ENCODE data around the gene CDH24.

The CDH24 gene

DNA sequence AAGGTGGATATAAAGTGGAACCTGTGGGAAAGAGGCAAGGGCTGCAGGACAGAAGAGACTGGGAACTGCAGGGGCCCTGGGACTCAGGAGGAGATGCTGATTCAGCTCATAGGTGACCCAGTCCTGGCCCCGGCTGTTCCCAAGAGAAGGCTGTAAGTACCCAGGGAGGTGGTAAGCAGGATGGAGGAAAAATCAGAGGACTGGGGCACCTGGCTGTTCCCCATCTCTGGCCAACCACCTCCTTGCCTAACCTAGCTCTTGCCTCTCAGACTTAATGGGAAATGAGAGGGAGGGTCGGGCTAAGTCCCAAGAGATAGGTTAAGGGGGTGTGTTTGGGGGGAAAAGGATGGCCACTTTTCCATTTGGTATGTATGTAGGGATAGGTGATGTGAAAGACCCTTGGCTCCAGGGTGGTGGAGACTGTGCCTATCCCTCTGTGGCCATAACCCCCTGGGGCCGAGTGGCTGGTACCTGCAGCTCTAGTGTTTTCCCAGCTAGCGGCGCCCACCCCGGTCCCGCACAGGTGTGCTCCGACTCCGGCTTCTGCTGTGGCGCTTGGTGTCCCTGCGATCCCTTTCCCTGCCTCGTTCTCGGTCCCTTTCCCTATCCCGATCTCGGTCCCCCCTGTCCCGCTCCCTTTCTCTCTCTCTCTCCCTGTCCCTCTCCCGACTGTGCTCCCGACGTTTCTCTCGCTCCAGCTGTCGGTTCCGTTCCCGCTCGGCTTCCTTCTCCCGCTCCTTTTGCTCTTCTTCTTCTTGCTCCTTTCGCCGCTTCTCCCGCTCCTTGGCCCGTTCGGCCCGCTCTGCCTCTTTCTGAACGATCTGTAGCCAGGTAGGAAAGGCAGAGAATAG lies 1.6 kb upstream of the CDH24 start:
- Histone ChIP-seq H3K36me3 (ENCODE audit: control insufficient read depth, insufficient read depth, low read length) (peaks cover 51% of the 10 kb centered on the region), H3K4me1 (ENCODE audit: control insufficient read depth, insufficient read depth, low read length) (peaks cover 11% of the 10 kb centered on the region), H3K9me3 (ENCODE audit: control insufficient read depth, insufficient read depth, low read length) (no peaks in the 10 kb centered on the region), H3K4me3 (ENCODE audit: low read depth, low read length) (no peak overlapping the region), H3K27ac (ENCODE audit: low read depth, low read length) (peak overlapping the region; percentile 8), H3K9ac (ENCODE audit: low read depth, low read length) (no peak overlapping the region), H3K27me3 (ENCODE audit: control insufficient read depth, insufficient read depth, low read length) (peaks cover 9% of the 10 kb centered on the region; the same call in 1 of the 2 replicates)

DNA sequence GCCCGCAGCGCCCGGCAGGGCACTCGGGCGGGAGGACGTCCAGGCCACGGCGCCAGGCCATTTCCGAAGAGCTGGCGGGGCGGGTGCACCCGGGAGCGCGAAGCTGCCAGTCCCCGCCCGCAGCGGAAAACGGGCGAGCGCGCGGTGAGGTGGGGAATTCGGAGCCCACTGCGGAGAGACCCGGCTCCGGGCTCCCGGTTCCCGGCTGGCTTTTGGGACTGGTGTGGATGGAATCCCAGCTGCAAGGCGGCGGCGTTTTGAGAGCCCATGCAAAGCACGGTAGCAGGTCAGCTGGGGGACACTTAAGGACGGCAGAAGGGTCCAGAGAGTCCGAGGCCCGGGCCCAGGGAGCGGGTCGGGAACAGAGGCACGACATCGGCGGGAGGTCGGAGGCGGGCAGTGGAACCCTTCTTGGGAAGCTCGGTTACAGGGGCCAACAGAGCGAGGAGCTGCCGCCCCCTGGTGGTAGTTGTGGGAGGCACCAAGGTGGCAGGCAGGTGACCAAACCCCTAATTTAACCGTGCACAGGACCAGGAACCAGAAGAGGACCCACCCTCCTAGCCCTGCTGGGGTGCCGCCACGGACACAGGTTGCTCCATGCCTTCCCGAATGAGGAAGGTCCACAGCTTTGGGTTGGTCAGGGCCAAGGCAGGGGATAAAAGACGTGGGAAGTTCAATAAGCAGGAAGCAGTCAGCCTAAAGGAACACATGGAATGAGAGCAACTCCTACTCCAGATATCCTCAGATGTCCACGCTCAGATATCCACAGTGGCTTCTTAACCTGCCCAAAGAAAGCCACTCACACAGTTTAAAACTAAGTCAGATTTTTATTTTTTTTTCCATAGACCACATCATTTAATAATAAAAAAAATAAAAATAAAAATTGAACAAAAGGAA lies 685 bp upstream of the CDH24 start:
- H3K27me3 ChIP-seq (ENCODE audit: control insufficient read depth, insufficient read depth, low read length), result peaks cover 9% of the 10 kb centered on the region; the same call in 1 of the 2 replicates
- peaks cover 11% of the 10 kb centered on the region for H3K4me1 ChIP-seq (ENCODE audit: control insufficient read depth, insufficient read depth, low read length)
- peak overlapping the region; percentile 62 for H3K9ac ChIP-seq (ENCODE audit: low read depth, low read length)
- no peaks in the 10 kb centered on the region for H3K9me3 ChIP-seq (ENCODE audit: control insufficient read depth, insufficient read depth, low read length)
- peak overlapping the region; percentile 73 for H3K4me3 ChIP-seq (ENCODE audit: low read depth, low read length)
- H3K36me3 ChIP-seq (ENCODE audit: control insufficient read depth, insufficient read depth, low read length), result peaks cover 50% of the 10 kb centered on the region
- peak overlapping the region; percentile 90 for H3K27ac ChIP-seq (ENCODE audit: low read depth, low read length)

DNA sequence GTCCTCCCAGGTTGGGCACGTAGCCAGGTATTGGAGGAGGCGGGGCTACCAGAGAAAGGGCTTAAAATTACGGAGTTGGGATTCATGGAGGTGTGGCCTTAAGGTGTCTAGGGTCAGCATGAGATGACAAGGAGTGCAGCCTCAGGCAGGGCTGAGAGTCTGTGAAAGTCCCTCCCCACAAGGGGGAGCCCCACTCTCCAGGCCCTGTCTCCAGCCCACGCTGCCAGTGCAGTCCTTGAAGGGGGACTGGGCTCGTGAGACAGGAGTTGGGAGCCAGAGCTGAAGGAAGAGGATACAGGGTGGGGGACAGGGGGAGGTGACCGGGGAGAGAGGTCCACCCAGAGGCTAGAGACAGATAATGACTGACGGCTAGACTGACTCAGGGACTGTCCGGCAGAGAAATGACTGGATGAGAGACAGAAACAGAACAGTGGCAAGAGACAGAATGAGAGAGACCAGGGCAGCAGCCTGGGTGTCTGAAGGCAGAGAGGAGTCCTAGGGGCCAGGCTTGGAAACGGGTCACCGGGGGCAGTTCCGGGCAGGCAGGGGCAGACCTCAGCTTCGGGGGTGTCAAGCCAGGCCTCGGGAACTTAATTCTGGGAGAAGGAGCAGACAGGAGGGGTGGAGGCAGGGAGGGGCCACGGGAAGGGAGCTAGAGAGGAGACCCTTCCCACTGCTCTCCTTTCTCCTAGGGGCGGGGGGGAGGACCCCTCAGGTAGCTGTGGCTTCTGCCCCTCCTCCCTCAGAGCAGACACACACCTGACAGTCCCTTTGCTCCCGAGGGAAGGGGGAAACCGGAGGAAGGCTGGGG lies 970 bp downstream of the CDH24 start:
- no peak overlapping the region for H3K9ac ChIP-seq (ENCODE audit: low read depth, low read length)
- no peak overlapping the region for H3K27ac ChIP-seq (ENCODE audit: low read depth, low read length)
- peaks cover 9% of the 10 kb centered on the region; the same call in 1 of the 2 replicates for H3K27me3 ChIP-seq (ENCODE audit: control insufficient read depth, insufficient read depth, low read length)
- H3K4me3 ChIP-seq (ENCODE audit: low read depth, low read length), result peak overlapping the region; percentile 73
- peaks cover 11% of the 10 kb centered on the region for H3K4me1 ChIP-seq (ENCODE audit: control insufficient read depth, insufficient read depth, low read length)
- H3K9me3 ChIP-seq (ENCODE audit: control insufficient read depth, insufficient read depth, low read length), result no peaks in the 10 kb centered on the region
- peaks cover 38% of the 10 kb centered on the region for H3K36me3 ChIP-seq (ENCODE audit: control insufficient read depth, insufficient read depth, low read length)

DNA sequence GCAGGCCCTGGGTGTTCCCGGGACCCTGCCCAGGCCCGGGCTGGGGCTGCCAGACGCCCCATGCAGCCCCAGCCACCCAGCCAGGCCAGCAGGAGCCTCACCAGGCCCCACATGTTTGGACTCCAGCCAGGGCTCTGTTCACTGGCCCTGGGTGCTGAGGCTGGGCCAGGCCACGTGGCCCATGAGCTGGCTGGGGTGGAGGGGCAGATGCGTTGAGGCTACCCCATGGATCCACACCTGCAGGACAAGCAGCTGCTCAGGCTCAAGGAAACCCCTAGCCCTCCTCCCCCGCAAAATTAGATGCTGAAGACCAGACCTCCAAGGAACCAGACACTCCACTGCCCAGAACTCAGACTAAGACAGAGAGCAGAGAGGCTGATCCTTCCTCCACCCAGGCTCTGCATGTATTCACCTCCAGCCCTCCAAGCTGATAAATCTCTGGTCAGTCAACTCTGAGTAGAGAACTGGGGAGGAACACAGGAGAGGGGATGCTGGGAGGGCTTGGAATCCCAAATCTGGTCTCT lies 1.6 kb downstream of the CDH24 start:
- peaks cover 11% of the 10 kb centered on the region for H3K4me1 ChIP-seq (ENCODE audit: control insufficient read depth, insufficient read depth, low read length)
- H3K9me3 ChIP-seq (ENCODE audit: control insufficient read depth, insufficient read depth, low read length), result no peaks in the 10 kb centered on the region
- H3K27ac ChIP-seq (ENCODE audit: low read depth, low read length), result no peak overlapping the region
- peaks cover 32% of the 10 kb centered on the region for H3K36me3 ChIP-seq (ENCODE audit: control insufficient read depth, insufficient read depth, low read length)
- H3K27me3 ChIP-seq (ENCODE audit: control insufficient read depth, insufficient read depth, low read length), result peaks cover 9% of the 10 kb centered on the region; the same call in 1 of the 2 replicates
- H3K4me3 ChIP-seq (ENCODE audit: low read depth, low read length), result no peak overlapping the region; the same call in 1 of the 2 replicates
- H3K9ac ChIP-seq (ENCODE audit: low read depth, low read length), result no peak overlapping the region

DNA sequence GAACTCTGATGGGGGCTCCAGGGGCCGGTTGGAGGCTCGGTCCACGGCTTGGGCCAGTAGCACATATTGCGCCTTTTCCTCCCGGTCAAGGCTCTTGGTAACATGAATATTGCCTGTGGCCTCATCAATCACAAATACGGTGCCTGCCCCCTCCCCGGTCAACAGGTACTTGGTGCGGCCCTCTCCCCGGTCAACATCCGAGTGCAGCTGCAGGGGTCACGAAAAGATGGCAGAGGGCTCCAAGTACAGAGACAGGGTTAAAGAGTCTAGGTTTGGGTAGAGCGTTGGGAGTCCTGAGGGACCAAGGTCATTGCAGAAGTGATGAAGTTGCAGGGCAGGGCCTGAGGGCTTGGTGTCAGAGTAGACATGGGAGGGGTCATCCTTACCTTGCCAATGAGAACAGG lies 2.2 kb downstream of the CDH24 start:
- no peaks in the 10 kb centered on the region for H3K9me3 ChIP-seq (ENCODE audit: control insufficient read depth, insufficient read depth, low read length)
- H3K36me3 ChIP-seq (ENCODE audit: control insufficient read depth, insufficient read depth, low read length), result peaks cover 26% of the 10 kb centered on the region
- peaks cover 11% of the 10 kb centered on the region for H3K4me1 ChIP-seq (ENCODE audit: control insufficient read depth, insufficient read depth, low read length)
- no peak overlapping the region for H3K27ac ChIP-seq (ENCODE audit: low read depth, low read length)
- peaks cover 9% of the 10 kb centered on the region; the same call in 1 of the 2 replicates for H3K27me3 ChIP-seq (ENCODE audit: control insufficient read depth, insufficient read depth, low read length)
- H3K4me3 ChIP-seq (ENCODE audit: low read depth, low read length), result no peak overlapping the region
- H3K9ac ChIP-seq (ENCODE audit: low read depth, low read length), result no peak overlapping the region

DNA sequence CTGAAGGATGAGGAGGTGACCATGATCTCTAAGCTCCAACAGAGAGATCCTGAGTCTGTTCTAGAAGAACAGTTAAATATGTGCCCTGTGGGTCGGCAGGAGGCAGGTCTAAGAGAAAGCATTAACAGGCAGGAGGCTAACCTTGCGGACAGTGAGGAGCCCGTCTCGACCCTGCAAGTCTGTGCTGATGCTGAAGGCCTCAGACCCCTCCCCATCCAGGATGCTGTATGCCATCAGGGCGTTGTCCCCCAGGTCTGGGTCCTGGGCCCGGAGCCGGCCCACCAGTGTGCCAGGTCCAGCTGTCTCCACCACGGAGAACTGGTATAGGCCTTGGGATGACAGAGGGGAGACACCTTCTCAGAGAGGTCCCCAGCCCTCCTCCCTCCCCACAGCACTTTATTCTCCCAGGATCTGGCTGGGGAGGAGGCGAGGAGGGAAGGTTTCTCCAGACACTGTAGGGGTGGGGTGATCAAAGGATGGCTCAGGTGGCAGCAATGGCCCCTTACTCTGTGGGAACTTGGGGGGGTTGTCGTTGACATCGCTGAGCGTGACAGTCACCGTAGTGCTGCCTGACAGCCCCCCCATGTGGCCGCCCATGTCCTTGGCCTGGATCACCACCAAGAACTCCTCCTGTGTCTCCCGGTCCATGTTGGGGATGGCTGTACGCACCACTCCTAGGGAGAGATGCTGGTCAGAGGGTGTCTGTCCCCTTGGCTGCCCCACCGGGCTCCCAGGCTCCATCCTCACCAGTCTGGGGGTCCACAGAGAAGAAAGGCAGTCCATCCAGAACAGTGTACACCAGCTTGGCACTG lies 3.1 kb downstream of the CDH24 start:
- Histone ChIP-seq H3K9ac (ENCODE audit: low read depth, low read length) (no peak overlapping the region), H3K9me3 (ENCODE audit: control insufficient read depth, insufficient read depth, low read length) (no peaks in the 10 kb centered on the region), H3K4me3 (ENCODE audit: low read depth, low read length) (no peak overlapping the region), H3K36me3 (ENCODE audit: control insufficient read depth, insufficient read depth, low read length) (peaks cover 25% of the 10 kb centered on the region), H3K27ac (ENCODE audit: low read depth, low read length) (no peak overlapping the region), H3K27me3 (ENCODE audit: control insufficient read depth, insufficient read depth, low read length) (peaks cover 9% of the 10 kb centered on the region; the same call in 1 of the 2 replicates), H3K4me1 (ENCODE audit: control insufficient read depth, insufficient read depth, low read length) (peaks cover 11% of the 10 kb centered on the region)

DNA sequence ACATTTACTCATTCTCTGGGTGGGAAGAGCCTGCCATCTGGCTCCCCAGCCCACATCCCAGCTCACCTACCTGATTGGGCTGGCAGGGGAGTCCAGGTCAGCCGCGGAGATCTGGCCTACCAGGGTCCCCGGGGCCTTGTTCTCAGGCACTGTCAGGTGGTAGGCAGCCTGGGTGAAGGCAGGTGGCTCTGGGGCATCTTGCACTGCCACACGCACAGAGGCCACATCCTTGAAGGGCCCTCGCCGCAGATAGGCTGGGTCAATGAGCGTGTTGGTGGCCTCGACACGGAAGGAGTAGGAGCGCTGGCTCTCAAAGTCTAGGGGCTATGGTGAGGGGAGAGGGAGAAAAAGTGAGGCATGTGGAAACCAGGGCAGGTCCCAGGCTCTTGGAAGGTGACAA lies 3.9 kb downstream of the CDH24 start:
- Histone ChIP-seq H3K27me3 (ENCODE audit: control insufficient read depth, insufficient read depth, low read length) (peaks cover 9% of the 10 kb centered on the region; the same call in 1 of the 2 replicates), H3K4me1 (ENCODE audit: control insufficient read depth, insufficient read depth, low read length) (peaks cover 11% of the 10 kb centered on the region), H3K4me3 (ENCODE audit: low read depth, low read length) (no peak overlapping the region), H3K27ac (ENCODE audit: low read depth, low read length) (no peak overlapping the region), H3K9me3 (ENCODE audit: control insufficient read depth, insufficient read depth, low read length) (no peaks in the 10 kb centered on the region), H3K36me3 (ENCODE audit: control insufficient read depth, insufficient read depth, low read length) (peaks cover 18% of the 10 kb centered on the region), H3K9ac (ENCODE audit: low read depth, low read length) (no peak overlapping the region)

DNA sequence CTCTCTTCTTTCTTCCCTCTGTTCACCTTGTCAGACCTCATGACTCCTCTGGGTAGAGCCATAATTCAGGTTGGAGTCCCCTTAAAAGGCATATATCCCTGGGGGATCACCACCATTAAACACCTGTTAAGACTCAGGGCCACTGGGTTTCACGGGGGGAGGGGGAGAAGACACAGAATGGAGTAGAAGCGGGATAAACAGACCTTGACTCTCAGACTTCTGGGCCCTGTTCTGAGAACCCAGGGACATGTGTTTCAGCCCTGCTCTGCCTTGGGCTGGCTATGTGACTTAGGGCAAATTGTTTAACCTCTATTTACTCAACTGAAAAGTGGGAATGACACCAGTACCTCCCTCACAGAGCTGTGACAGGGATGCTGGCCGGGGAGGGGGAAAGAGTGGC lies 4.6 kb downstream of the CDH24 start:
- Histone ChIP-seq H3K27me3 (ENCODE audit: control insufficient read depth, insufficient read depth, low read length) (peaks cover 9% of the 10 kb centered on the region; the same call in 1 of the 2 replicates), H3K4me1 (ENCODE audit: control insufficient read depth, insufficient read depth, low read length) (peaks cover 11% of the 10 kb centered on the region), H3K27ac (ENCODE audit: low read depth, low read length) (no peak overlapping the region), H3K9me3 (ENCODE audit: control insufficient read depth, insufficient read depth, low read length) (no peaks in the 10 kb centered on the region), H3K9ac (ENCODE audit: low read depth, low read length) (no peak overlapping the region), H3K4me3 (ENCODE audit: low read depth, low read length) (no peak overlapping the region), H3K36me3 (ENCODE audit: control insufficient read depth, insufficient read depth, low read length) (peaks cover 18% of the 10 kb centered on the region)

DNA sequence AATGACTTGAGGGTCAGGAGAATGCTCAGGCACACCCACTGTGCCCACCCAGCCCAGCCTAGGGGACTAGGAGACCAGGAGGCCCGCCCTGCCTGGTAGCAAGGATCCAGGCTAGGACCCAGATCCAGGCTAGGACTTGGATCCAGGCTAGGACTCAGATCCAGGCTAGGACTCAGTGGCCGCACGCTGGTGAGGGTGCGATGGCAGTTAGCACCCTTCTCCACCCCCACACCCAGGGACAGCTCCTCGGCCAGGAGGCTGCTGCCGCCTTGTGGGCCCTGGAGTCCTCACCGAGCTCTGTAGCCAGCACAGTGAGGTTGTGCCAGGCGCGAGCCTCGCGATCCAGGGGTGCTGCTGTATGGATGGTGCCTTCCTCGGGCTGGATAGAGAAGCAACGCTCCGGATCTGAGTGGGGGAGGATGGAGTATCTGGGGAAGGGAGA lies 5.1 kb downstream of the CDH24 start:
- Histone ChIP-seq H3K36me3 (ENCODE audit: control insufficient read depth, insufficient read depth, low read length) (peaks cover 18% of the 10 kb centered on the region), H3K4me1 (ENCODE audit: control insufficient read depth, insufficient read depth, low read length) (peaks cover 11% of the 10 kb centered on the region), H3K9ac (ENCODE audit: low read depth, low read length) (no peak overlapping the region), H3K27me3 (ENCODE audit: control insufficient read depth, insufficient read depth, low read length) (peaks cover 9% of the 10 kb centered on the region; the same call in 1 of the 2 replicates), H3K27ac (ENCODE audit: low read depth, low read length) (no peak overlapping the region), H3K9me3 (ENCODE audit: control insufficient read depth, insufficient read depth, low read length) (no peaks in the 10 kb centered on the region), H3K4me3 (ENCODE audit: low read depth, low read length) (no peak overlapping the region)

All from HUES48 (cell line).